NCI-H446 treated with DMSO at 0.1 percent for 48 hours (cell line): ENCODE results near the gene TUBAL3.
"Not testable (repeated sequence)": the region's sequence is repeated elsewhere in the genome, so short reads cannot be mapped to it uniquely, and the experiment has no call there.

Source experiments
- DNase-seq: peaks from one replicate; lab custom pipeline; 2025; lab: John Stamatoyannopoulos, UW

The TUBAL3 gene

GRCh38 chr10:5379202-5379601 lies 25.4 kb downstream of the TUBAL3 start:
- DNase-seq, result not testable (repeated sequence)

- DNase-seq, result no peak
Observed at GRCh38 chr10:5376450-5376849, 28.2 kb downstream of the TUBAL3 start.

GRCh38 chr10:5373891-5374611 lies 30.6 kb downstream of the TUBAL3 start:
- DNase-seq, result no peak

- no peak for DNase-seq
Observed at GRCh38 chr10:5373307-5373706, 31.3 kb downstream of the TUBAL3 start.

- no peak for DNase-seq
Observed at GRCh38 chr10:5370493-5371352, 33.9 kb downstream of the TUBAL3 start.

GRCh38 chr10:5369362-5370158 lies 35.1 kb downstream of the TUBAL3 start:
- no peak for DNase-seq

GRCh38 chr10:5365928-5366327 lies 38.7 kb downstream of the TUBAL3 start:
- no peak for DNase-seq

- no peak for DNase-seq
Observed at GRCh38 chr10:5364890-5365338, 39.7 kb downstream of the TUBAL3 start, which contains the start of gene UCN3. TSS of gene UCN3 (plus strand) at chr10:5364966. CDS start at chr10:5373721, 8,755 bp downstream.

GRCh38 chr10:5364374-5364773 lies 40.3 kb downstream of the TUBAL3 start:
- DNase-seq, result no peak

GRCh38 chr10:5362873-5363272 lies 41.8 kb downstream of the TUBAL3 start:
- no peak for DNase-seq

GRCh38 chr10:5361966-5362365 lies 42.7 kb downstream of the TUBAL3 start:
- DNase-seq, result no peak

- no peak for DNase-seq
Observed at GRCh38 chr10:5360318-5360915, 44.2 kb downstream of the TUBAL3 start.

GRCh38 chr10:5356302-5356763 lies 48.3 kb downstream of the TUBAL3 start:
- DNase-seq, result no peak

- no peak for DNase-seq
Observed at GRCh38 chr10:5355594-5356301, 48.9 kb downstream of the TUBAL3 start.

- DNase-seq, result no peak
Observed at GRCh38 chr10:5354068-5354467, 50.6 kb downstream of the TUBAL3 start.

GRCh38 chr10:5349362-5349761 lies 55.3 kb downstream of the TUBAL3 start:
- DNase-seq, result no peak

GRCh38 chr10:5346881-5347280 lies 57.7 kb downstream of the TUBAL3 start:
- DNase-seq, result no peak

- DNase-seq, result no peak
Observed at GRCh38 chr10:5344746-5345145, 59.9 kb downstream of the TUBAL3 start.

GRCh38 chr10:5343979-5344378 lies 60.6 kb downstream of the TUBAL3 start:
- no peak for DNase-seq

GRCh38 chr10:5343561-5343960 lies 61.1 kb downstream of the TUBAL3 start:
- DNase-seq, result no peak
